ENCODE measurements around the gene FSTL4. TPM values are rescaled to one million over a fixed set of nuclear protein-coding genes. Genes with fewer than 3 reads are reported as not detected.

Gene FSTL4
- total RNA-seq, 2 experiments from 2014 or later: not detected

- Histone ChIP-seq H3K4me2 (ENCODE audit: low read length) (no peak overlapping the region), H3K9me2 (ENCODE audit: insufficient read depth, low read length) (no peaks in the 10 kb centered on the region), H2AFZ (ENCODE audit: low read length) (no peak overlapping the region), H3K27ac (ENCODE audit: low read depth, low read length, poor library complexity, severe bottlenecking) (no peak overlapping the region), H3K79me2 (ENCODE audit: insufficient read depth, low read depth, low read length) (no peaks in the 10 kb centered on the region), H3K9me3 (ENCODE audit: low read length) (no peaks in the 10 kb centered on the region), H3K36me3 (ENCODE audit: insufficient read depth, low read length) (no peaks in the 10 kb centered on the region), H3K4me1 (ENCODE audit: insufficient read depth, low read length, poor library complexity, severe bottlenecking) (no peaks in the 10 kb centered on the region), H4K20me1 (ENCODE audit: insufficient read depth, low read length) (no peaks in the 10 kb centered on the region), H3K4me3 (ENCODE audit: low read depth, low read length, poor library complexity, severe bottlenecking) (no peak overlapping the region)
- ChIA-PET CTCF (ENCODE audit: unreplicated experiment) (no interaction called here), POLR2A (interaction anchor here (0.7 kb wide), 1 partner anchor 220 kb away, joined by 6 read pairs; no protein-coding TSS in a partner anchor)
- DNase-seq (ENCODE audit: low spot score): no peak
- TF ChIP-seq EZH2phosphoT487 (IDR thresholded peaks at IDR 0.05; ENCODE audit: borderline replicate concordance, low read depth, low read length) (no peak), CTCF (conservative IDR thresholded peaks at IDR 0.05; ENCODE audit: low read length) (no peak)
- BruUV-seq (replicated peaks): no TSS peak
- intact Hi-C loops (cut with micrococcal nuclease; ENCODE audit: unreplicated experiment): no loop called here
Observed at GRCh38 chr5:133341296-133341695, 271.0 kb downstream of the FSTL4 start.

GRCh38 chr5:133340822-133341221 lies 271.5 kb downstream of the FSTL4 start:
- CTCF ChIA-PET (ENCODE audit: unreplicated experiment): no interaction called here
- no peak for DNase-seq (ENCODE audit: low spot score)
- H3K36me3 ChIP-seq (ENCODE audit: insufficient read depth, low read length): no peaks in the 10 kb centered on the region
- no peaks in the 10 kb centered on the region for H3K4me1 ChIP-seq (ENCODE audit: insufficient read depth, low read length, poor library complexity, severe bottlenecking)
- intact Hi-C loops (cut with micrococcal nuclease; ENCODE audit: unreplicated experiment): no loop called here
- no peaks in the 10 kb centered on the region for H3K9me3 ChIP-seq (ENCODE audit: low read length)
- H3K79me2 ChIP-seq (ENCODE audit: insufficient read depth, low read depth, low read length): no peaks in the 10 kb centered on the region
- no peaks in the 10 kb centered on the region for H4K20me1 ChIP-seq (ENCODE audit: insufficient read depth, low read length)
- TF ChIP-seq EZH2phosphoT487 (IDR thresholded peaks at IDR 0.05; ENCODE audit: borderline replicate concordance, low read depth, low read length) (no peak), CTCF (conservative IDR thresholded peaks at IDR 0.05; ENCODE audit: low read length) (no peak)
- no peaks in the 10 kb centered on the region for H3K9me2 ChIP-seq (ENCODE audit: insufficient read depth, low read length)
- no TSS peak for BruUV-seq (replicated peaks)
- H3K4me3 ChIP-seq (ENCODE audit: low read depth, low read length, poor library complexity, severe bottlenecking): no peak overlapping the region
- H2AFZ ChIP-seq (ENCODE audit: low read length): no peak overlapping the region
- no peak overlapping the region for H3K4me2 ChIP-seq (ENCODE audit: low read length)
- no peak overlapping the region for H3K27ac ChIP-seq (ENCODE audit: low read depth, low read length, poor library complexity, severe bottlenecking)
- POLR2A ChIA-PET: interaction anchor here (0.7 kb wide), 1 partner anchor 220 kb away, joined by 6 read pairs; no protein-coding TSS in a partner anchor

GRCh38 chr5:133340002-133340755 lies 272.2 kb downstream of the FSTL4 start:
- no peaks in the 10 kb centered on the region for H3K9me3 ChIP-seq (ENCODE audit: low read length)
- no peak for DNase-seq (ENCODE audit: low spot score)
- no peaks in the 10 kb centered on the region for H3K36me3 ChIP-seq (ENCODE audit: insufficient read depth, low read length)
- no peaks in the 10 kb centered on the region for H3K79me2 ChIP-seq (ENCODE audit: insufficient read depth, low read depth, low read length)
- no peak overlapping the region for H3K27ac ChIP-seq (ENCODE audit: low read depth, low read length, poor library complexity, severe bottlenecking)
- H4K20me1 ChIP-seq (ENCODE audit: insufficient read depth, low read length): no peaks in the 10 kb centered on the region
- no peaks in the 10 kb centered on the region for H3K9me2 ChIP-seq (ENCODE audit: insufficient read depth, low read length)
- CTCF ChIA-PET (ENCODE audit: unreplicated experiment): no interaction called here
- no peak overlapping the region for H3K4me2 ChIP-seq (ENCODE audit: low read length)
- no TSS peak for BruUV-seq (replicated peaks)
- intact Hi-C loops (cut with micrococcal nuclease; ENCODE audit: unreplicated experiment): no loop called here
- H2AFZ ChIP-seq (ENCODE audit: low read length): no peak overlapping the region
- POLR2A ChIA-PET: interaction anchor here (0.7 kb wide), 1 partner anchor 219 kb away, joined by 6 read pairs; no protein-coding TSS in a partner anchor
- TF ChIP-seq CTCF (conservative IDR thresholded peaks at IDR 0.05; ENCODE audit: low read length) (no peak), EZH2phosphoT487 (IDR thresholded peaks at IDR 0.05; ENCODE audit: borderline replicate concordance, low read depth, low read length) (no peak)
- no peaks in the 10 kb centered on the region for H3K4me1 ChIP-seq (ENCODE audit: insufficient read depth, low read length, poor library complexity, severe bottlenecking)
- H3K4me3 ChIP-seq (ENCODE audit: low read depth, low read length, poor library complexity, severe bottlenecking): no peak overlapping the region
